BJ (cell line): ENCODE results near the gene TIAM2. TPM values are rescaled to one million over a fixed set of nuclear protein-coding genes. Genes with fewer than 3 reads are reported as not detected.

ENCODE experiments used
- CTCF ChIA-PET: fragments of 350-600 bp; formaldehyde crosslinking; extraction: SDS; loops from one replicate; lab custom pipeline; 2021; ENCODE audit warnings: antibody characterized with exemption, inconsistent platforms; lab: Yijun Ruan, JAX
- POLR2A ChIA-PET: fragments of 300-600 bp; sonication (Branson Sonifier 250); formaldehyde crosslinking; extraction: SDS; loops from one replicate; lab custom pipeline; 2021; ENCODE audit warnings: antibody characterized with exemption; lab: Charles Lee
- DNase-seq: peaks from one replicate; pipeline ENCODE4 v3.0.0-alpha.2; 2011; ENCODE audit warnings: low read depth
- H3K27me3 ChIP-seq: 2 replicates; pipeline ENCODE4 v1.6.0; 2011; ENCODE audit warnings: low read length; ENCODE audit not compliant: control insufficient read depth, insufficient read depth
- H3K36me3 ChIP-seq: 2 replicates; pipeline ENCODE4 v1.5.1; 2011; ENCODE audit warnings: low read length; ENCODE audit not compliant: control insufficient read depth, insufficient read depth
- H3K4me3 ChIP-seq: 2 replicates; pipeline ENCODE4 v1.5.1; 2011; ENCODE audit warnings: low read depth, mild to moderate bottlenecking, control low read depth, low read length
- polyA plus RNA-seq: library from polyadenylated mRNA; depleted of rRNA; stranded (reverse); fragments of >200 nt; gene quantifications from 2 replicates; pipeline ENCODE4 v1.2.3, GENCODE V29; 2011
- TF ChIP-seq, protein P1 (sequence below): IDR thresholded peaks from 2 replicates; pipeline ENCODE4 v1.5.1; 2011; ENCODE audit warnings: low read depth, mild to moderate bottlenecking, control low read depth, inconsistent platforms, low read length, moderate library complexity; ENCODE audit not compliant: insufficient read depth

The TIAM2 gene
- polyA plus RNA-seq, 1 experiment = 4.6 TPM

DNA sequence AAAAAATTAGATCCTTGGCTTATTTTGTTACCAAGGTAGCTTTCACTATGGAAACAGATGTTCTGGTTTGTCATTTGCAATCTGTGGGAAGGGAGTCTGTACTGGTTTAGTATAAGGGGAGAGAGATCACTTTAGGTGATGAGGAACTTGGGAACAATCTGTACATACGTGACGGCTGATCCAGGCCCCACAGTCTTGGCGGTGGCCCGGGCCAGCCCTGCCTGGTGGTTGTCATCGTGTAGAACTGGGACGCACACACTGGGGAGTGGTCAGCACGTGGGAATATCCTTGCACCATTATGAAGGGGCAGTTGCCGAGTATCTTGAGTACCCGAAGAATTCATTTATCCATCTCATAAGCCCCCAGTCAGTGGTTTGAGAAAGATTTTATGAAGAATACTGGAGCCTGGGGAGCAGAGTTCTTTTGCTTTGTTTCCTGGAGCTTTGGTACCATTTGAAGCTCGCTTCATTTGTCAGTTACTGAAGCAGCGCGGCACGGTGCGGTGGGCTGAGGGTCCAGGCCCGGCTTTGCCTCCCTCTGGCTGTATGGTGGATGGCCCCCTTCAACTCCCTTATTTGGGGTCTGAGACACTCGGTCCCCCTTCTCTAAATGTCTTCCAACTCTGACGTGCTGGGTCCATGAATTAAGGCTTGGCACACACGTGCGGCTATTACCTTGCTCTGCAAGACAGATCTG, 245.9 kb downstream of the TIAM2 start:
- Histone ChIP-seq H3K36me3 (no peaks in the 10 kb centered on the region; the same call in 1 of the 2 replicates), H3K27me3 (no peaks in the 10 kb centered on the region), H3K4me3 (no peak overlapping the region)
- no peak for DNase-seq
- ChIA-PET CTCF (interaction anchor here (1.0 kb wide), 1 partner anchor 63 kb away, joined by 4 read pairs; no protein-coding TSS in a partner anchor), POLR2A (no interaction called here)
- TF ChIP-seq, protein P1, sequence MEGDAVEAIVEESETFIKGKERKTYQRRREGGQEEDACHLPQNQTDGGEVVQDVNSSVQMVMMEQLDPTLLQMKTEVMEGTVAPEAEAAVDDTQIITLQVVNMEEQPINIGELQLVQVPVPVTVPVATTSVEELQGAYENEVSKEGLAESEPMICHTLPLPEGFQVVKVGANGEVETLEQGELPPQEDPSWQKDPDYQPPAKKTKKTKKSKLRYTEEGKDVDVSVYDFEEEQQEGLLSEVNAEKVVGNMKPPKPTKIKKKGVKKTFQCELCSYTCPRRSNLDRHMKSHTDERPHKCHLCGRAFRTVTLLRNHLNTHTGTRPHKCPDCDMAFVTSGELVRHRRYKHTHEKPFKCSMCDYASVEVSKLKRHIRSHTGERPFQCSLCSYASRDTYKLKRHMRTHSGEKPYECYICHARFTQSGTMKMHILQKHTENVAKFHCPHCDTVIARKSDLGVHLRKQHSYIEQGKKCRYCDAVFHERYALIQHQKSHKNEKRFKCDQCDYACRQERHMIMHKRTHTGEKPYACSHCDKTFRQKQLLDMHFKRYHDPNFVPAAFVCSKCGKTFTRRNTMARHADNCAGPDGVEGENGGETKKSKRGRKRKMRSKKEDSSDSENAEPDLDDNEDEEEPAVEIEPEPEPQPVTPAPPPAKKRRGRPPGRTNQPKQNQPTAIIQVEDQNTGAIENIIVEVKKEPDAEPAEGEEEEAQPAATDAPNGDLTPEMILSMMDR = no peak

DNA sequence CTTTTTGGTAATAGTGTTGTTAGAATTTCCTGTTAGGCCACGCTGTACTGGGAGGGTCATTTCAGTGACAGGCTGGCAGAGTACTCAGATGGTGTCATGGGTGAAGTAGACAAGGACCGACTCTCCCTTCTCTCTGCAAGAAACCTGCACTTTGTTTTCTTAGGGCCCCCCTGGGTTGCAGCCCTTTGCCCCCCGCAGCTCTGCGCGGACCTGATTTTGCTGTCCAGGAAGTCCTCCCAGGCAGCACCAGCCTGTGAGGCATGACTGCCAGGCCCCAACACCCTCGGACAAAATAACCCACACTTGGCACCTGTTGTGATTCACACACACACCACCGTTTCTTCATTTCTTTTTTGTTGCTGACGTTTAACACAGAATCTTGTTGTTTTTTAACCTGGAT, 246.9 kb downstream of the TIAM2 start:
- TF ChIP-seq, protein P1 = no peak
- no peak overlapping the region for H3K4me3 ChIP-seq
- DNase-seq = no peak
- no peaks in the 10 kb centered on the region; the same call in 1 of the 2 replicates for H3K36me3 ChIP-seq
- ChIA-PET CTCF (no interaction called here), POLR2A (no interaction called here)
- H3K27me3 ChIP-seq = no peaks in the 10 kb centered on the region

DNA sequence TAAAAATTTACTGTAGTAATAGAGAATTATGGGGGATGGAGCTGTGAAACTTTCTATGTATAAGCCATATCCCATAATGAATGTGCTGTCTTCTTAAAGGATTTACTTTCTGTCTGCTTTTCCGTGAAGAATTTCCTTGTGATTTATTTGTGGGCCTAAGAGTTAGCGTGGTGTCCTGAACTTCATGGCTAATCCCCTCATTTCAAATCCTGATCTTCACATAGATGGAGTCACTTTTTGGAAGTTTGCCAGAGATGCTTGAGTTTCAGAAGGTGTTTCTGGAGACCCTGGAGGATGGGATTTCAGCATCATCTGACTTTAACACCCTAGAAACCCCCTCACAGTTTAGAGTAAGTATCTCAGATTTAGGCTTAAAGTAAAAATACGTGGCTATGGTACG, 249.3 kb downstream of the TIAM2 start:
- TF ChIP-seq, protein P1 = no peak
- Histone ChIP-seq H3K36me3 (no peaks in the 10 kb centered on the region; the same call in 1 of the 2 replicates), H3K4me3 (no peak overlapping the region), H3K27me3 (no peaks in the 10 kb centered on the region)
- CTCF ChIA-PET = interaction anchor here (2.2 kb wide), 1 partner anchor 316 kb away, joined by 9 read pairs; no protein-coding TSS in a partner anchor
- POLR2A ChIA-PET = no interaction called here
- no peak for DNase-seq

DNA sequence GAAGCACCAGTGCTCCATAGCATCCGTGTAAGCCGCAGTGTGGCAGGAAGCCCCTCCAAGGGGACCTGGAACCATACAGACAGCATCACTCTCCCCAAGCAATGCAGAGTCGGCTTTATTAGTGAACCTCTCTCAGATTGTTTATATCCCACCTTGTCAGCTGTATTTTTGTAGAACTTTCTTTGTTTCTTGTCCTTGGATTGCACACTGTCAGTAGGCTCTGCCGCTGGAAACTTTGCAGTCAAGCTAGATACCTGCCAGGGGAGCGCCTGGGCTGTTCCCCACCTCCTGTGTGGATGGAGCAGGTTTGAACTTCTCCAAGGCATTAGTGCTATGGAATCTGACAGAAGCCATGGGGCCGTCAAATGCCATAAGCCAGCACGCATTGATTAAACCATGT, 250.1 kb downstream of the TIAM2 start:
- no peaks in the 10 kb centered on the region for H3K36me3 ChIP-seq
- CTCF ChIA-PET = interaction anchor here (0.8 to 2.2 kb wide), 5 partner anchors 8 to 570 kb away, joined by 3 to 6 read pairs (median 3); no protein-coding TSS in a partner anchor
- no peak overlapping the region for H3K4me3 ChIP-seq
- H3K27me3 ChIP-seq = no peaks in the 10 kb centered on the region
- DNase-seq = no peak
- POLR2A ChIA-PET = interaction anchor here (1.0 kb wide), 1 partner anchor 56 kb away, joined by 4 read pairs; no protein-coding TSS in a partner anchor
- TF ChIP-seq, protein P1 = no peak

DNA sequence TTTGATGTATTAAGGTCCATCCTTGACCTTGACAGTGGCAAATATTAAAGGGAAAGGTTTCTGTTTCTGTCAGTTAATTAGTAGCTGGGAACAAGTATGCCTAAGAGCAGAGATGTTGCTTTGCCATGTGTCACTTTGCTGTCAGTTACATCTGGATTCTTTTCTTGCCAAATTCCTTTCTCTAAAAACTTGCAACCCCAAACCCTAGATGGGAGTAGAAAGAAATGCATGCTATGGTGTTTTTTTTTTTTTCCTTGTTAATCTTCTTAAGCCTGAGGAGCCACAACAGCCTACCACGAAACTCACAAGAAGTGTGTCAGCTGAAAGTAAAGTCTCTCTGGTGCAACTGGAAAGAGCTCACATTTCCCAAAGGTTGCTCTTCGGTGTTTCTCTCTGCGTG, 250.7 kb downstream of the TIAM2 start:
- Histone ChIP-seq H3K36me3 (peaks cover under 1% of the 10 kb centered on the region), H3K27me3 (no peaks in the 10 kb centered on the region), H3K4me3 (no peak overlapping the region)
- CTCF ChIA-PET = interaction anchor here (0.8 to 3.5 kb wide), 8 partner anchors 9 to 570 kb away, joined by 3 to 79 read pairs (median 4); no protein-coding TSS in a partner anchor
- POLR2A ChIA-PET = interaction anchor here (0.6 to 1.0 kb wide), 2 partner anchors 12 to 57 kb away, joined by 3 to 4 read pairs; no protein-coding TSS in a partner anchor
- DNase-seq = no peak
- TF ChIP-seq, protein P1 = no peak
